GM18511 (cell line): Measurements from ENCODE around the gene MUSK.
"Not testable (repeated sequence)": the region's sequence is repeated elsewhere in the genome, so short reads cannot be mapped to it uniquely, and the experiment has no call there.

ENCODE experiments used
- ATAC-seq: cut with Tn5 transposase; IDR thresholded peaks from one replicate; pipeline ENCODE4 v1.9.1; 2021; ENCODE audit warnings: mild to moderate bottlenecking, moderate library complexity; ENCODE audit not compliant: unreplicated experiment

The MUSK gene

DNA sequence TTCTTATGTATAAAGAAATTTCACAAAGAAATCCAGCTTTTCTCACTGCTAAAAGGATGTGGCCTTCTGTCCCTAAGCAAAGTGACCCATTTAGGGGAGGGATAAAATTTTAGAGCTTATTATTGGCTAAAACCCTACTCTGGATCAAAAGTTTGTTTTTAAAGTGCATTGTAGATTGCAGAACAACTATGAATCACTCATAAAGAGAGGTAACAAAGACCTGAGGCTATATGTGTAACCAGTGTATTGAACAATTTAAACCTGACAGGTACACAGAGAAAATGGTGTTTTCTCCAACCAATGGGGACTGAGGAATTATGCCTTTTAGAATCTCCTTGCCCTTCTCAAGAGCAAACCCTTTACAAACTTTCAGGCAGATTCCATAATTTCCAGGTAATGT, 86.6 kb downstream of the MUSK start:
- ATAC-seq: no peak

DNA sequence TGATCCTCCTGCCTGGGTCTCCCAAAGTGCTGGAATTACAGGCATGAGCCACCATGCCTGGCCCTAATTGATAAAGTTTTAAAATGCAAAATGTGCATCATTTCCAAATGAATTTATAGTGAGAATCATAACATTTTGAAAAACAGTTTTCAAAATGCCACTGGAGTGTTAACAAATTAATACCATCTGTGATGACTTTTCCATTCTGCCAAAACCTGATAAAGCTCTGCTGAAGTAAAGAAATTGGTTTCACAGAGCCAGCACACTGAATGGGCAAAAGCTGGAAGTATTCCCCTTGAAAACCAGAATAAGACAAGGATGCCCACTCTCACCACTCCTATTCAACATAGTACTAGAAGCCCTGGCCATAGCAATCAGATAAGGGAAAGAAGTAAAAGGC, 89.6 kb downstream of the MUSK start:
- no peak for ATAC-seq

GRCh38 chr9:110762783-110763182, 94.2 kb downstream of the MUSK start:
- no peak for ATAC-seq

GRCh38 chr9:110763568-110763967, 95.0 kb downstream of the MUSK start:
- no peak for ATAC-seq

- no peak for ATAC-seq
Observed at GRCh38 chr9:110764006-110764405, 95.4 kb downstream of the MUSK start.

DNA sequence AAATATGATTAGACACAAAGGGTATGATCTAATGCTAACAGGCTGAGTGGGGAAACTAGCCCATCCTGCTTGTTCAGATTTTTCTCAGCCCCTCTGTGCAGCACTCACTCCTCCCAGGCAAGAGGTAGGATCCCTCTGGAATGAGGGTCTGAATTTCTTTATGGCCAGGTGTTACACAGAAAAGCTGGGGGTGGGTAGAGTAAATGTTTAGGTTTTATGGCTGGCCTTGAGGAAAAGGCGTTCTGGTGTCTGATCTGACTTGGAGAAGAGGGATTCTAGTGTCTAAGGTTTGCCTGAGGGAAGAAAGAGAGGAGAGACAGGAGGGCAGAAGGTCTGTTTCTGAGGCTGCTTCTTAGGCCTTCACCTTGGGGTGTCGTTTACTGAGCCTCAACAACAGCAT, 97.3 kb downstream of the MUSK start:
- ATAC-seq: no peak

- ATAC-seq: no peak
Observed at GRCh38 chr9:110767559-110768063, 99.0 kb downstream of the MUSK start.

DNA sequence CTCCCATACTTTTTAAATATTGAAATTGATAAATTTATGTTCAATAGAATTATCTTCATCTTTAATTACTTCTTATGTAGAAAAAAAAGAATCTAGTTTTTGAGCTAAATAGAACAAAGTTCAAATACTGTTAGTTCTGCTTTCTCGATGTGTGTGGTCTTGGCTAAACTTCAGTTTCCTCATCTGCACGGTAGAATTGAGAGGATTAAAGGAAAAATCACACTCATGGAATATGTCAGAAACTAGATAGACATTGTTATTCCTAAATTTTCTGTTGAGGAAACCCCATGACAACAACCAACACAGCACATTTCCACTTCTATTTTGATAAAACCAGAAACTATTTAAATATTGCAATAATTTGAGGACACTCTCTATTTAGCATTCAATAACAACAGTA, 100.3 kb downstream of the MUSK start:
- ATAC-seq: no peak

DNA sequence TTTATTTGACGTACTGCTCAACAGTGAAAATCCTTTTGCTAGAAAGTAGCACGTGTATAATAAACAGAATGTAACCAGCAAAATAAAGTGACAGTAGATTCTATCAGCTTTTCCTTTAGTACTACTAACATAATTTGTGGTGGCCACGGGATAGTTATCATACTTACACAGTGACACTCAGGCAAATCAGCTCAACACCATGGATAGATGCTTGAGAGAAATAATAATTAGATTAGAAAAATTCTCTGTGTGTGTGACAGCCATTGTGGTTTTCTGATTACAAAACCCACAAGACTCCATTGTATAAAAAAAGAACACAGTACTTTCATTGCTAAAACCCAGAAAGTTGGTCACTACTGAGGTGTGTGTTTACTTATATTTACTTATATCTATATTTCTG, 101.1 kb downstream of the MUSK start:
- ATAC-seq: no peak

DNA sequence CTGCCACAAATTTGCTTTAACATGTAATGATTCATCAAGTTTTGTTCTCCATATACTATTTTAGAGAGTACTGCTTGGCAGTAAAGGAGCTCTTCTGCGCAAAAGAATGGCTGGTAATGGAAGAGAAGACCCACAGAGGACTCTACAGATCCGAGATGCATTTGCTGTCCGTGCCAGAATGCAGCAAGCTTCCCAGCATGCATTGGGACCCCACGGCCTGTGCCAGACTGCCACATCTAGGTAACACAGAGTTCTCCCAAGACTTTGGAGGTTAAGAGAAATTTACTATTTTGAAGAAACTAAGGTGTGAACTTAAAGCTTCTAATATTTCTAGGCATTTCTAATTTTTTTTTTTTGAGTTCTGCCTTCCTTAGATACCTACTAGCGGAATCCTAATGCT, 107.1 kb downstream of the MUSK start:
- no peak for ATAC-seq

GRCh38 chr9:110776221-110776620, 107.6 kb downstream of the MUSK start:
- ATAC-seq: no peak

GRCh38 chr9:110777196-110777875, 108.7 kb downstream of the MUSK start:
- no peak for ATAC-seq

- no peak for ATAC-seq
Observed at GRCh38 chr9:110777876-110778215, 109.3 kb downstream of the MUSK start.

DNA sequence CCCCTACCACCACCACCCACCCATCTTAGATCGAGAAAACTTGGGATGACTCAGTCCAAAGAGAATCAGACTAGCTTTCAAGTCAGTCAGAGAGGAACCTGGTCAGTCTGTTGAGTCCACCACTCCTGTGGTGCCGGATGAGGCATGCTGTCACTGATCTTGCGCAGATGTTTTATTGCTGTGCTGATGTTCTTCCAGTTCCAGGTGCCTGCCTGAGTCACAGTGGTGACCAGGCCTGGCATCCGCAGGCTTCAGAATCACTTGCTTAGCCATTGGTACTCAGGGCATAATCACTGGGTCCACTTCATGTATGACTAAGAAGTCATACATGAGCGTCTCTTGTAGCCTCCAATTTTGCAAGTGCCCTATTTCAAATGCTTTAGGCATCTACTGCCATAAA, 114.1 kb downstream of the MUSK start:
- ATAC-seq: no peak

GRCh38 chr9:110784309-110784708, 115.7 kb downstream of the MUSK start:
- no peak for ATAC-seq

- no peak for ATAC-seq
Observed at GRCh38 chr9:110785166-110785565, 116.6 kb downstream of the MUSK start.

- not testable (repeated sequence) for ATAC-seq
Observed at GRCh38 chr9:110788396-110788795, 119.8 kb downstream of the MUSK start.

DNA sequence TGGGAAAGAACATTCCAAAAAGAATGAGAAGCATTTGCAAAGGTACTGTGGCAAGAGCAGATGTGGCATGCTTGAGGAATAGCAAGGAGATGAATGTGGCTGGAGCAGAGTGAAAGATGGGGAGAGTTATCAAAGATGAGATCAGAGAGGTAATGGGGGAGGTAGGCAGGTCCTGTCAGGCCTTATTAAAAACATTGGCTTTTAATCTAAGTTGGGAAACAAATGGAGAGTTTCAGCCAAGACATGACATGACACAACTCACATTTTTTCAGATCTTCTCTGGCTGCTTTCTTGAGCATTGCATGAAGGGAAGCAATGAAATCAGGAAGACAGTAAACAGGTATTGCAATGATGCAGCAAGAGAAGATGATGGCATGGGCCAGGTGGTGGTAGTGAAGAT, 120.3 kb downstream of the MUSK start:
- no peak for ATAC-seq

DNA sequence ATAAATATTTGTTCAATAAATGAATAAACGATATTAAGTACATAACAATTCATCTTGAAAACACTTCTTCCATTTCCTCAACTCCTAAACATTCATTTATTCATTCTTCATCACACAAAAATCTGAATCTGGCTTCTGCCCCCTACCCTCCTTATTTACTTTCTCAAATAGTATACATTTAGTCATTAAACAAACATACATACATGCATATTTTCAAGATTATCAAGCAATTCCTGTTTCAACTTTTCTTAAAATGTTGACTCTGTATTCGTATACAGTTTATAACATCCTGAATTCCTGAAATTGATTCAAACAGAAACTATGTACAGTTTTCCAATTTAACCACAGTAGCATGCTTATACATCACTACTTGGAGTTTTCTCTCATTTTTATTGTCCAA, 129.0 kb downstream of the MUSK start:
- no peak for ATAC-seq

DNA sequence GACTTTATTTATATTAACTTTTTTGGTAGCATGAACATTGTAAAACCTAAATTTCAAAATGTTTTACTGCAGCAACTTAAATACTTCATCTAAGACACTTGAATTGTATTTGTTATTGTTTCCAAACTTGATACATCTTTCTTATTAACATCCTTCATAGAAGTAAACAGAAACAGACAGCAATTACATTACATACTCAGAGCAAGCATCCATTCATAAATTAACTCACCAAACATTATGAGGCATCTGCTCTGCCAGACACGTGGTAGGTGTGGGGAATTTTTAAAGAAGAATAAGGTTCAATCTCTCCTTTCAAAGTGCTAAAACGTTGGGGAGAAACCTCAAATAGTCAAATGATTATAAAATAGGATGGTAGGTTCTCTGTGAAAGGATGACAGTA, 130.8 kb downstream of the MUSK start:
- no peak for ATAC-seq

GRCh38 chr9:110801426-110801825, 132.8 kb downstream of the MUSK start:
- ATAC-seq: no peak

DNA sequence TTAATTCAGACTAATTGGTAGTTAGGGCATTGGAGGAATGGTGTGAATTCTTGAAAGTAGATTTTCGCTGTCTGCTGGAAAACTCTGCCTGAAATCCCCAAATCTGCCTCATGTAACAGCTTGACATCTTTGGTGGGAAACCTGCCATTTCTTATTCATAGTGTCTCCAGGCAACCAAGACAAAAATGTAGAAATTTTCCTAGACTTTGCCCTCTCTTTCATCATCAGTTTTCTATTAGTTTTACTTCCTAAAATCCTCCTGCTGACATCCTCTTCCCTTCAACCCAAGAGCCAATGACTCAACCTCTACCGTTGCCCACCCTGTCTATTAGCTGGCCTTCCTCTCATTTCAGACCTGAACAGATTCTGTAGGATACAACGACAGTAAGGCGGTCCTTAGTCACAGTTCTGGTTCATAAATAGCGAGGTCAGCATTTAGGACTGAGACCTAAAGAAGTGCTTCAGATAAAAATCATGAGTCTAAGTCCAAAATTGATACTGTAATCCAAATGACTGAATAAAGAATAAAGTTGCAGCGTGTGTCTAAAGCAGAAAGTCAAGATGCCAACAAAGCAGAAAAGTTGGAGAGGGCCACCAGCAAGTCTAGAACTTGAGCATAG, 133.9 kb downstream of the MUSK start:
- no peak for ATAC-seq
